HG03103 (cell line): ENCODE data around the gene MACROD2.

Experiments
- ATAC-seq: cut with Tn5 transposase; IDR thresholded peaks from one replicate; pipeline ENCODE4 v1.9.1; 2021; ENCODE audit warnings: low read depth; ENCODE audit not compliant: unreplicated experiment

MACROD2 gene

GRCh38 chr20:16061351-16061750 is 2066.0 kb downstream of the MACROD2 start:
- no peak for ATAC-seq

GRCh38 chr20:16062661-16063581 is 2067.6 kb downstream of the MACROD2 start:
- no peak for ATAC-seq

- no peak for ATAC-seq
Measured at GRCh38 chr20:16063881-16064280, 2068.6 kb downstream of the MACROD2 start.

- no peak for ATAC-seq
Measured at GRCh38 chr20:16064989-16065707, 2069.8 kb downstream of the MACROD2 start.

- no peak for ATAC-seq
Measured at GRCh38 chr20:16066571-16066970, 2071.3 kb downstream of the MACROD2 start.

- ATAC-seq = peak; percentile 77
Measured at GRCh38 chr20:16069389-16070010, 2074.2 kb downstream of the MACROD2 start.

- no peak for ATAC-seq
Measured at GRCh38 chr20:16072220-16072619, 2076.9 kb downstream of the MACROD2 start.

DNA sequence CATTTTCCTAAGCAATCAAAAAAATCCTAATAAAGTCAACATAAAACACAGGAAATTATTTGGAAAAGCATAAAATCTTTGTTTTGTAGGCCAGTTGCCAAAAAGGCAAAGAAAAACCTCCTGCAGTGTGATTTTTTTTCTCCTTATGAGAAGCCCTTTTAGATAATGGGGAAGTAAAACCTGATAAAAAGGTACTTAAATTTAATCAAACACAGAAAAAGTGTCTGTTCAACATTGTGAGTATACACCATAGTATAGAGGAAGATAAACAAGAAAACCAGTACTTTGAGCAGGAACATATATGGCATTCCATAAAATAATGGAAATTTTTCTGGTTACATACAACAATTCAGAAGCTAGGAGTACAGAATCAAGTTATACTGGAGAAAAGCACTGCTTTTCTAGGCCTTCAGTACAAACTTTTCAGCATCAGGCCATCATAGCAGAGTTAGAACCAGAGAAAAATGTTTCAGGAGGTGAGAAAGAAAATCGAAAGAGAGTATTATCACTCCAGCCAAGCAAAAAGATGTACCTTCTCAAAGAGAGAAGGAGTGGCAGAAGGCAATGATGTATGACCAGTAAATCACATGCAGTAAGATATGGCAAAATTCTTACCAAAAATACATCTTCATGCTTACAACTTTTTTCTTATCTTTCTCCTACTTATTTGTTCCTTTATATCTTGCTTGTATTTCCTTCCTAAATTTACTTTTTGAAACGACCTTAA is 2083.0 kb downstream of the MACROD2 start:
- ATAC-seq = no peak

DNA sequence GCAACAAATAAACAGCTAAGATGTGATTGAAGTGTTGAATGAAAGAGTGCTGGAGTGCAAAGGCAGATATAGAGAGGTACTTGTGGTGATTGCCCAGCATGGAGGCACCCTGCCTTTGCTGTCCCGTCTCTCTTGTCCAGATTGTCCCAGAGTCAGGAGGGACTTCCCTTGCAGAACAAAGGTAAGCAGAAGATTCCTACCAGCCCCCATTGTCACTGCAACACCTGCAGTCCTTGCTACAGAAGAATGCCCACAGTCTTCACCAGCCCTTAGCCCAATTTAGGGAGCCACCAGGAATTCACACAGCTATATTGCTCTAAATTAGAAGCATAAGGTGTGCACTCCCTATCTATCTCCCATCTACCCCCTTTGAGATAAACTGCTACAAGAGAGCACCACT is 2086.1 kb downstream of the MACROD2 start:
- ATAC-seq = no peak

DNA sequence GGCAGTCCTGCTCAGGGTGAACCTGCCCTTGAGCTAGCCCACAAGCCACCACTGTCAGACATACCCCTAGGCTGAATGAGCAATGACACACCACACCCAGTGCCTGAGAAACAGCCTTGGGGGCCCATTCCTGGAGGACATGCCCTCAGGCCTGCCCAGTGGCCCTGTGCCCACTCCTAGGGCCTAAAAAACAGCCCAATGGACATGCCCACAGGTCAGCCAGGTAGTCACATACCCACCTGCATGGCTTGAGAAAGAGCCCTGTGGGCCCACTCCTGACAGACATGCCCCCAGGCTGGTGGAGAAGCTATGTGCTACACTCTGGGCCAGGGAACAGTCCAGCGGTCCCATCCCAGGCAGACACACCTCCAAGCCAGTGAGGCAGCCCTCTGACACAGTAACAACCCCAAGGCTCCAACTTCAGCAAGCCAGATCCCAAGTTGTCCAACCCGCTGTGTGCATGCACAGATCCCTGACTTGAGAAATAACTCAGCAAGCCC is 2086.8 kb downstream of the MACROD2 start:
- ATAC-seq = no peak

DNA sequence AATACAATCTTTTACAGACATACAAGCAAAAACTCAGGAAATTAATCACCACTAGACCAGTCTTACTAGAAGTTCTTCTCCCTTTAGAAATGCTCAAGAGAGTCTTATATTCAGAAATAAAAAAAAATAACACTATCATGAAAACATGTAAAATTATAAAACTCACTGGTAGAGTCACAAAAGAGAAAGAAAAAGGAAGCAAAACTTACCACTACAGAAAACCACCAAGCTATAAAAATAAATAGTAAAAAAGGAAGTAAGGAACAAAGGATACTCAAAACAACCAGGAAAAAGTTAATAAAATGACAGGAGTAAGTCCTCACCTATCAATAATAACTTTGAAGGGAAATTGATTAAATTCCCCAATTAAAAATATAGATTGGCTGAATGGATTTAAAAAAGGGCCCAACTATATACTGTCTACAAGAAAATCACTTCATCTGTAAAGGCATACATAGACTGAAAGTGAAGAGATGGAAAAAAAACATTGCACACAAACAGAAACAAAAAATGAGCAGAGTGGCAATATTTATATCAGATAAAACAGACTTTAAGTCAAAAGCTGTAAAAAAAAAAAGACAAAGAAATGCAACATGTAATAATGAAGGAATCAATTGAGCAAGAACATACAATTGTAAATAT is 2088.4 kb downstream of the MACROD2 start:
- ATAC-seq = no peak

DNA sequence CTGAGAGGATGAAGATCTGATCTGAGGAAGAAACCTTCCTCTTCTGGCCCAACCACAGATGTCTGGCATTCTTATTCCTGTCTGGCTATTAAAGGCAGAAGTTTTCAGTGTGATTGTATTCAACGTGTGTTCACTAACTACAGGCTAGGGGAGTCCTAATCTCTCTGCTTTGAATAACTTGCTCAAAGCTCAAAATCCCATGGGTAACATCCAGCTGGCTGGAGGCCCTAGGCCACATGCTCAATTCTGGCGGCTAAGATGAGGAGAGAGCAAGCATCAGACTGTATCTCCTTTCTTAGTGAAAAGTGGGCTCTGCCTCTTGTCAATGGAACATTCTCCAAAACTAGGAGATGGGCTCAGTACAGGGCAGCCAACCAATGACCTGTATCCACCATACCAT is 2099.9 kb downstream of the MACROD2 start:
- no peak for ATAC-seq

- ATAC-seq = no peak
Measured at GRCh38 chr20:16096756-16097326, 2101.5 kb downstream of the MACROD2 start.

DNA sequence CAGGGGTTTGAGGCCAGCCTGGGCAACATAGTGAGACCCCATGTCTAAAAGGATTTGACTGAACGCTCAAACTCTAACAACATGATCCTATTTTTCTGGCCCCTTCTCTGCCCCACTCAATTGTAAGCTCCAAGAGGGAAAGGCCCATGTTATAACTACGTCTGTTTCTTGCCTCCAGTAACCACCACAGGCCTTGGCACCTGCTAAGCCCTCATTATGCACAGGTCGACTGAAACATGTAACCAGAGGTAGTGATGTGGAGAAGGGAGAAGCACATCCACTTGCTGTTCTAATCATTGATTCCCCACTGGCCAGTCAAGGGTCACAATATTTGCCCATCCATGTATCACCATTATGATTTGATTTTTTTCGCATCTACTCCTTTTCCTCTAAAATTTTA is 2102.5 kb downstream of the MACROD2 start:
- no peak for ATAC-seq

- no peak for ATAC-seq
Measured at GRCh38 chr20:16098890-16099639, 2103.7 kb downstream of the MACROD2 start.

DNA sequence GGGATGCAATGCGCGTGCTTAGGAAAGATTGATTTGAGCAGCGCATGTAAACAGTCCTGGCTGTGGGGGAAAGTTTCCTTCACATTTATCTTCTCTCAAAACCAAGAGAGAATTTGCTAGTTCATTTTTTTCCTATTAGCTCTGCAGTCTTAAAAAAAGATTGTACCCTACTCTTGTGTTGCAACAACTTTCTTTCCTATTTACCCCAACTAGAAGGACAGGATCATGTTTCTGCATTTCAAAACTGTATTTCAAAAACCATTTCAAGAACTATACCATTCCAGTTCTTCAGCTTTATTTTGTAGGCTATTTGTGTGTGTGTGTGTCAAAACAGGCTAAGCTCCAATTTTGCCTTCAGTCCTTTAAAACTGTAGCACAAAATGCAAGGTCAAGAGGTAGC is 2104.8 kb downstream of the MACROD2 start:
- no peak for ATAC-seq

- ATAC-seq = no peak
Measured at GRCh38 chr20:16100767-16101166, 2105.5 kb downstream of the MACROD2 start.
